B cell (primary cell): ENCODE results near the gene MED27.

Source experiments
- CTCF ChIP-seq: fragments of 200-600 bp; IDR thresholded peaks from one replicate; pipeline ENCODE4 v1.8.0; 2022; ENCODE audit warnings: antibody characterized with exemption, mild to moderate bottlenecking
- EZH2 ChIP-seq: IDR thresholded peaks from 2 replicates; pipeline ENCODE4 v1.6.1; 2012; ENCODE audit warnings: borderline replicate concordance, low read depth, mild to moderate bottlenecking, moderate library complexity, low read length; ENCODE audit not compliant: insufficient read depth, poor library complexity, severe bottlenecking

- TF ChIP-seq EZH2 (no peak), CTCF (no peak)
Observed at GRCh38 chr9:132062806-132063205, 16.9 kb downstream of the MED27 start.
